ENCODE measurements around the gene RRAS2. TPM values are rescaled to one million over a fixed set of nuclear protein-coding genes. Genes with fewer than 3 reads are reported as not detected.
A peak's percentile ranks its signal among the peaks of the same experiment; 100 is the strongest.

Gene RRAS2
- total and polyA plus RNA-seq, 2 of the 4 experiments (the other 2 are of a cell fraction), result 85.5 to 106 TPM

- TF ChIP-seq FOS (IDR thresholded peaks at IDR 0.05; ENCODE audit: low read depth, low read length) (no peak), MXI1 (IDR thresholded peaks at IDR 0.05; ENCODE audit: borderline replicate concordance, low read depth, low read length) (no peak), NFE2L2 (IDR thresholded peaks at IDR 0.05; ENCODE audit: low read depth, low read length) (no peak), CEBPB (IDR thresholded peaks at IDR 0.05; ENCODE audit: low read depth, low read length) (no peak), CHD1 (IDR thresholded peaks at IDR 0.05; ENCODE audit: low read depth, low read length) (no peak), MAFK (IDR thresholded peaks at IDR 0.05; ENCODE audit: low read depth, low read length) (no peak), CTCF (conservative IDR thresholded peaks at IDR 0.05; ENCODE audit: low read depth, low read length) (no peak), RCOR1 (IDR thresholded peaks at IDR 0.05; ENCODE audit: insufficient replicate concordance, low read length) (no peak), POLR2A (IDR thresholded peaks at IDR 0.05; ENCODE audit: low read depth, low read length) (no peak), BHLHE40 (IDR thresholded peaks at IDR 0.05; ENCODE audit: low read depth, low read length) (no peak), ELK1 (IDR thresholded peaks at IDR 0.05; ENCODE audit: borderline replicate concordance, low read depth, low read length) (no peak), USF2 (IDR thresholded peaks at IDR 0.05; ENCODE audit: low read depth, low read length) (no peak), MAZ (IDR thresholded peaks at IDR 0.05; ENCODE audit: borderline replicate concordance, low read depth, low read length) (no peak), RAD21 (IDR thresholded peaks at IDR 0.05; ENCODE audit: low read length) (no peak), SMC3 (IDR thresholded peaks at IDR 0.05; ENCODE audit: low read depth, low read length) (no peak), RFX5 (IDR thresholded peaks at IDR 0.05; ENCODE audit: low read depth, low read length) (no peak)
- H2AK9ac ChIP-seq (replicated peaks; ENCODE audit: low read depth, low read length, poor library complexity), result no peak overlapping the region
- intact Hi-C loops (cut with micrococcal nuclease), result no loop called here
- peaks cover 5 to 62% of the 10 kb centered on the region in 2 experiments; a peak in 3 of 4 replicates for H3K79me1 ChIP-seq (ENCODE audit: low read depth in 1 of 2, low read length in 2 of 2)
- no peak overlapping the region for H3K23ac ChIP-seq (ENCODE audit: low read depth, low read length)
- H3K56ac ChIP-seq (ENCODE audit: extremely low read depth, insufficient read depth, low read length), result no peak overlapping the region
- no peak for DNase-seq
- no peak overlapping the region for H3K9ac ChIP-seq (ENCODE audit: low read depth, low read length)
- no peaks in the 10 kb centered on the region; the same call in none of the 2 replicates for H3K9me1 ChIP-seq (ENCODE audit: insufficient read depth, low read length)
- in situ Hi-C loops (cut with MboI; ENCODE audit: low sequenced_read_pairs), result no loop called here
- POLR2A ChIA-PET (ENCODE audit: unreplicated experiment), result no interaction called here
- H2BK20ac ChIP-seq (ENCODE audit: low read depth, low read length), result no peak overlapping the region
- no peak overlapping the region for H3K4ac ChIP-seq (ENCODE audit: low read depth, low read length)
- H2BK5ac ChIP-seq (ENCODE audit: low read depth, low read length, poor library complexity, severe bottlenecking), result no peak overlapping the region
- CTCF ChIA-PET, result no interaction called here
- H3K18ac ChIP-seq (ENCODE audit: low read depth, low read length), result no peak overlapping the region; the same call in 1 of the 2 replicates
- no peak overlapping the region for H2AFZ ChIP-seq (replicated peaks; ENCODE audit: low read length, poor library complexity)
- no peak overlapping the region for H4K91ac ChIP-seq (ENCODE audit: insufficient read depth, low read depth, low read length)
- no peak overlapping the region for H2BK120ac ChIP-seq (ENCODE audit: low read depth, low read length)
- no peak overlapping the region for H4K8ac ChIP-seq (ENCODE audit: low read depth in 2 of 2, low read length in 2 of 2)
- no peak overlapping the region for H3K4me2 ChIP-seq (ENCODE audit: low read depth, low read length)
- no peak overlapping the region for H3K4me3 ChIP-seq (ENCODE audit: insufficient read depth, low read depth, low read length)
- peaks cover 61% of the 10 kb centered on the region for H4K20me1 ChIP-seq (ENCODE audit: insufficient read depth, low read length)
- ATAC-seq (ENCODE audit: low read depth), result no peak
- H3K9me3 ChIP-seq (ENCODE audit: control insufficient read depth, insufficient read depth, low read length), result no peaks in the 10 kb centered on the region
- no TSS peak for BruUV-seq (replicated peaks)
- 0 out of 2 replicates have a peak overlapping the region, but pooled peaks have one; percentile 20 for H2AK5ac ChIP-seq (ENCODE audit: low read depth, low read length)
- H3K4me1 ChIP-seq (ENCODE audit: control insufficient read depth, insufficient read depth, low read length), result peaks cover 6% of the 10 kb centered on the region; the same call in 1 of the 2 replicates
- H3K27me3 ChIP-seq (ENCODE audit: control insufficient read depth, insufficient read depth, low read length), result no peaks in the 10 kb centered on the region
- dilution Hi-C loops (cut with HindIII; ENCODE audit: low sequenced_read_pairs, unreplicated experiment), result no loop called here
- H3K14ac ChIP-seq (replicated peaks; ENCODE audit: low read depth, low read length), result 0 out of 2 replicates have a peak overlapping the region, but pooled peaks have one; percentile 4
- H2BK15ac ChIP-seq (ENCODE audit: low read depth, low read length), result no peak overlapping the region
- H4K5ac ChIP-seq (ENCODE audit: low read depth, low read length), result no peak overlapping the region; the same call in 1 of the 2 replicates
- no peak overlapping the region for H3K27ac ChIP-seq (ENCODE audit: insufficient read depth, low read length)
- no peaks in the 10 kb centered on the region for H3K36me3 ChIP-seq (ENCODE audit: control insufficient read depth, insufficient read depth, low read length)
- WGBS, 2 experiments (ENCODE audit: extremely low coverage in 2 of 2, insufficient read length in 1 of 2), result no CpG with 5 or more reads among the region's 3 CpGs
These were observed 17.0 kb downstream of the RRAS2 start for GRCh38 chr11:14341968-14342367.
